HG02678 (cell line): ENCODE results near the gene KMT5B.
A peak's percentile ranks its signal among the peaks of the same experiment; 100 is the strongest.

Source experiments
- ATAC-seq: cut with Tn5 transposase; IDR thresholded peaks from one replicate; pipeline ENCODE4 v1.9.1; 2021; ENCODE audit warnings: mild to moderate bottlenecking, moderate library complexity; ENCODE audit not compliant: unreplicated experiment

Gene KMT5B

GRCh38 chr11:68216171-68216938 lies 3.3 kb upstream of the KMT5B start:
- ATAC-seq: no peak

- ATAC-seq: no peak
Measured at GRCh38 chr11:68215524-68216170, 2.6 kb upstream of the KMT5B start.

GRCh38 chr11:68215087-68215445 lies 2.0 kb upstream of the KMT5B start:
- no peak for ATAC-seq

GRCh38 chr11:68214173-68215086 lies 1.3 kb upstream of the KMT5B start:
- no peak for ATAC-seq

GRCh38 chr11:68213555-68214172 lies 568 bp upstream of the KMT5B start:
- peak; percentile 43 for ATAC-seq

GRCh38 chr11:68212421-68213134 lies 518 bp downstream of the KMT5B start:
- peak; percentile 56 for ATAC-seq

GRCh38 chr11:68211546-68211945 lies 1.6 kb downstream of the KMT5B start:
- no peak for ATAC-seq

GRCh38 chr11:68206211-68206610 lies 6.9 kb downstream of the KMT5B start:
- ATAC-seq: no peak

GRCh38 chr11:68204402-68204801 lies 8.7 kb downstream of the KMT5B start:
- ATAC-seq: no peak

- no peak for ATAC-seq
Measured at GRCh38 chr11:68202165-68202564, 10.9 kb downstream of the KMT5B start.

GRCh38 chr11:68201492-68201891 lies 11.6 kb downstream of the KMT5B start:
- ATAC-seq: no peak

GRCh38 chr11:68200639-68201038 lies 12.5 kb downstream of the KMT5B start:
- no peak for ATAC-seq

GRCh38 chr11:68199295-68199987 lies 13.7 kb downstream of the KMT5B start:
- ATAC-seq: no peak

GRCh38 chr11:68196219-68196618 lies 16.9 kb downstream of the KMT5B start:
- no peak for ATAC-seq

GRCh38 chr11:68194675-68195294 lies 18.3 kb downstream of the KMT5B start:
- no peak for ATAC-seq

GRCh38 chr11:68193018-68193417 lies 20.1 kb downstream of the KMT5B start:
- no peak for ATAC-seq

- no peak for ATAC-seq
Measured at GRCh38 chr11:68191661-68192579, 21.2 kb downstream of the KMT5B start.

GRCh38 chr11:68189888-68190287 lies 23.2 kb downstream of the KMT5B start:
- no peak for ATAC-seq
